GM12878 (cell line): ENCODE results near the gene UMAD1. TPM values are rescaled to one million over a fixed set of nuclear protein-coding genes. Genes with fewer than 3 reads are reported as not detected.

Source experiments
- ATAC-seq: fragments of 200-7000 bp; cut with Tn5 transposase; 3 replicates; pipeline ENCODE4 v1.9.1; 2020; ENCODE audit warnings: mild to moderate bottlenecking, moderate library complexity
- BruUV-seq: library from RNA; stranded (reverse); fragments of 400-500 nt; replicated peaks from 2 replicates; lab custom pipeline; 2021; lab: Mats Ljungman, UMichigan
- CTCF ChIA-PET: fragments of 300-600 bp; sonication (Branson Sonifier 250); formaldehyde crosslinking; extraction: SDS; loops from one replicate; lab custom pipeline; 2021; ENCODE audit warnings: inconsistent platforms; lab: Yijun Ruan, JAX
- POLR2A ChIA-PET: fragments of 350-600 bp; formaldehyde crosslinking; extraction: SDS; loops from one replicate; lab custom pipeline; 2021; ENCODE audit warnings: inconsistent platforms; lab: Charles Lee
- RAD21 ChIA-PET: fragments of 300-600 bp; sonication (Branson Sonifier 250); formaldehyde crosslinking; loops from one replicate; lab custom pipeline; 2023; ENCODE audit warnings: antibody characterized with exemption; ENCODE audit not compliant: unreplicated experiment; lab: Charles Lee
- SMC1A ChIA-PET: fragments of 300-600 bp; sonication (Branson Sonifier 250); formaldehyde crosslinking; loops from one replicate; lab custom pipeline; 2023; ENCODE audit not compliant: unreplicated experiment, uncharacterized antibody; lab: Charles Lee
- DNase-seq: peaks from one replicate; pipeline ENCODE4 v3.0.0-alpha.2; 2011; ENCODE audit warnings: low read depth, low spot score
- FAIRE-seq: peaks from 3 replicates; lab custom pipeline; 2011; peaks lifted over from hg19 to GRCh38; lab: Jason Lieb, UNC
- H2AFZ ChIP-seq: 2 replicates; pipeline ENCODE4 v1.6.0; 2011; ENCODE audit warnings: low read depth, low read length, control low read depth; ENCODE audit not compliant: control insufficient read depth
- H3K27ac ChIP-seq: 2 replicates; pipeline ENCODE4 v1.5.1; 2011; ENCODE audit warnings: control low read depth; ENCODE audit not compliant: control insufficient read depth, insufficient read depth
- H3K27me3 ChIP-seq, 2 experiments: replicated peaks in 1 of 2; 2 replicates each; pipeline versions ENCODE4 v1.6.0 to v1.6.1; 2011; ENCODE audit warnings: low read length in 1 of 2; ENCODE audit not compliant: control insufficient read depth in 2 of 2, insufficient read depth in 2 of 2
- H3K36me3 ChIP-seq, 2 experiments: 2 replicates each; pipeline ENCODE4 v1.5.1; 2011; ENCODE audit warnings: low read length in 1 of 2; ENCODE audit not compliant: control insufficient read depth in 2 of 2, insufficient read depth in 2 of 2
- H3K4me1 ChIP-seq: 2 replicates; pipeline ENCODE4 v1.6.1; 2011; ENCODE audit warnings: mild to moderate bottlenecking, low read length, moderate library complexity, mixed read lengths; ENCODE audit not compliant: control insufficient read depth, insufficient read depth
- H3K4me2 ChIP-seq: 2 replicates; pipeline ENCODE4 v1.6.0; 2011; ENCODE audit warnings: control low read depth; ENCODE audit not compliant: control insufficient read depth, insufficient read depth
- H3K4me3 ChIP-seq: fragments of 200-600 bp; sonication (generic); 2 replicates; pipeline ENCODE4 v1.5.1; 2016
- H3K79me2 ChIP-seq: 2 replicates; pipeline ENCODE4 v1.6.0; 2011; ENCODE audit warnings: low read length; ENCODE audit not compliant: control insufficient read depth, insufficient read depth
- H3K9ac ChIP-seq: 2 replicates; pipeline ENCODE4 v1.8.0; 2011; ENCODE audit warnings: low read length, control low read depth, mixed read lengths; ENCODE audit not compliant: control insufficient read depth, insufficient read depth
- H3K9me3 ChIP-seq: replicated peaks from 3 replicates; pipeline ENCODE4 v1.5.1; 2011; ENCODE audit warnings: mild to moderate bottlenecking, low read length; ENCODE audit not compliant: control insufficient read depth, insufficient read depth
- H4K20me1 ChIP-seq: 2 replicates; pipeline ENCODE4 v1.6.0; 2011; ENCODE audit not compliant: control insufficient read depth, insufficient read depth
- ATF2 ChIP-seq: IDR thresholded peaks from 2 replicates; pipeline ENCODE4 v1.6.1; 2012; ENCODE audit warnings: low read length, inconsistent platforms
- JUND ChIP-seq: IDR thresholded peaks from 2 replicates; pipeline ENCODE4 v1.6.1; 2012; ENCODE audit warnings: low read depth, mild to moderate bottlenecking, low read length, improper control_type of control experiment, moderate library complexity
- LARP7 ChIP-seq: fragments of 450-650 bp; IDR thresholded peaks from 2 replicates; pipeline ENCODE4 v1.6.1; 2017; ENCODE audit warnings: mild to moderate bottlenecking
- MEF2A ChIP-seq: IDR thresholded peaks from 2 replicates; pipeline ENCODE4 v1.6.1; 2011; ENCODE audit warnings: low read depth, mild to moderate bottlenecking, low read length, moderate library complexity; ENCODE audit not compliant: insufficient read depth
- PML ChIP-seq: IDR thresholded peaks from 2 replicates; pipeline ENCODE4 v1.6.1; 2012; ENCODE audit warnings: low read length, inconsistent platforms
- TBL1XR1 ChIP-seq: IDR thresholded peaks from 2 replicates; pipeline ENCODE4 v1.6.1; 2012; ENCODE audit warnings: low read depth, low read length, improper control_type of control experiment
- WGBS: methylation state at CpG from one replicate; pipeline ENCODE4 v1.1.6; 2016; ENCODE audit warnings: low lambda C conversion rate; ENCODE audit not compliant: insufficient replicate concordance, insufficient coverage; ENCODE audit errors: missing lambda C conversion rate; 5-methylcytosine and 5-hydroxymethylcytosine counted together
- in situ Hi-C: fragments of 300-500 bp; cut with MboI; formaldehyde crosslinking; loops from 9 replicates; pipeline ENCODE4 v1.14.3; 2018; ENCODE audit warnings: mixed read lengths
- intact Hi-C: fragments of 100-400 bp; cut with micrococcal nuclease; formaldehyde crosslinking; loops from one replicate; pipeline ENCODE4 v1.14.2; 2022; ENCODE audit not compliant: unreplicated experiment
- polyA plus RNA-seq, 11 experiments: library from polyadenylated mRNA; depleted of rRNA in 4 of 11; unstranded in 6 of 11; stranded (reverse) in 5 of 11; fragments of >200 nt; fragmentation: Nextera tagmentation in 4 of 11; fragmentation: Illumina TruSeq in 1 of 11; extraction: Ambion mirVana in 4 of 11; extraction: Trizol in 1 of 11; gene quantifications; 1 replicate in 1 of 11; 2 replicates in 10 of 11; pipeline versions ENCODE4 v1.2.1 to v1.2.3, GENCODE V29; 2011 to 2016; ENCODE audit warnings: inconsistent platforms in 2 of 11, missing spikeins in 2 of 11, low read depth in 1 of 11
- total RNA-seq, 4 experiments: library from RNA; depleted of rRNA in 3 of 4; stranded (reverse); fragments of >200 nt in 3 of 4; fragmentation: Illumina TruSeq in 1 of 4; extraction: Trizol in 1 of 4; gene quantifications; 2 replicates each; pipeline versions ENCODE4 v1.2.1 to v1.2.3, GENCODE V29; 2013 to 2021

The UMAD1 gene
- total and polyA plus RNA-seq, 10 of the 15 experiments (the other 5 are each of a cell fraction or from before 2014, with no cell fraction given): 6.0 to 28.6 (median 9.3) TPM

- no peak for TF ChIP-seq MEF2A
These were observed 718 bp upstream of the UMAD1 start (continued) for GRCh38 chr7:7639847-7640220.

- Histone ChIP-seq H4K20me1 (no peaks in the 10 kb centered on the region), H3K36me3 (peaks cover 0 to 4% of the 10 kb centered on the region in 2 experiments; a peak in 2 of 4 replicates), H3K27ac (peak overlapping the region; percentile 79), H3K4me1 (no peaks in the 10 kb centered on the region), H3K9me3 (peaks cover 3% of the 10 kb centered on the region; the same call in 1 of the 3 replicates), H3K4me2 (peak overlapping the region; percentile 64), H2AFZ (peak overlapping the region; percentile 85), H3K27me3 (no peaks in the 10 kb centered on the region), H3K9ac (peak overlapping the region; percentile 78), H3K79me2 (peaks cover 16% of the 10 kb centered on the region), H3K4me3 (peak overlapping the region; percentile 90)
- intact Hi-C loops: loop anchor here (2.0 to 5.0 kb wide), 5 partner anchors 72 to 576 kb away; no protein-coding TSS in a partner anchor
- 0 out of 2 replicates have a peak, but pooled peaks have one; percentile 16 for TF ChIP-seq PML
- peak; percentile 44; the same call in 1 of the 2 replicates for TF ChIP-seq ATF2
- TF ChIP-seq JUND: no peak
- 0 out of 2 replicates have a peak, but pooled peaks have one; percentile 47 for TF ChIP-seq LARP7
- TF ChIP-seq TBL1XR1: peak; percentile 9; the same call in 1 of the 2 replicates
- ChIA-PET POLR2A (interaction anchor here (0.6 to 2.5 kb wide), 9 partner anchors 25 to 485 kb away, joined by 3 to 15 read pairs (median 5); partner anchors contain the start of gene GLCCI1), CTCF (interaction anchor here (0.5 to 2.2 kb wide), 10 partner anchors 12 to 655 kb away, joined by 3 to 14 read pairs (median 4); no protein-coding TSS in a partner anchor), SMC1A (interaction anchor here (0.7 to 4.2 kb wide), 24 partner anchors 11 to 575 kb away, joined by 3 to 30 read pairs (median 4); partner anchors contain the start of gene RPA3), RAD21 (interaction anchor here (0.8 to 3.0 kb wide), 18 partner anchors 40 to 576 kb away, joined by 3 to 22 read pairs (median 4); partner anchors contain the start of gene MIOS)
- TSS peak; percentile 81 for BruUV-seq
- DNase-seq (no peak), ATAC-seq (peak; percentile 23), FAIRE-seq (peak; percentile 23)
- 6% methylated on average over 22 of the region's 22 CpGs for WGBS
- in situ Hi-C loops: no loop called here
These were observed 644 bp downstream of the UMAD1 start for GRCh38 chr7:7641129-7641663.
